Measurements from ENCODE around the gene DGKI.

Gene DGKI

GRCh38 chr7:137846827-137847567, at the start of gene DGKI:
DGKI (minus strand) TSS chr7:137846974.
- DNase-seq: peak; percentile 36

- DNase-seq: no peak
Observed at GRCh38 chr7:137895301-137896221, 48.8 kb upstream of the DGKI start.

- no peak for DNase-seq
Observed at GRCh38 chr7:137893143-137893742, 46.5 kb upstream of the DGKI start.

- DNase-seq: no peak
Observed at GRCh38 chr7:137891016-137891655, 44.4 kb upstream of the DGKI start.

- no peak for DNase-seq
Observed at GRCh38 chr7:137890449-137890921, 43.7 kb upstream of the DGKI start.

GRCh38 chr7:137888241-137888640, 41.5 kb upstream of the DGKI start:
- no peak for DNase-seq

- DNase-seq: peak; percentile 59
Observed at GRCh38 chr7:137886746-137887145, 40.0 kb upstream of the DGKI start.

- no peak for DNase-seq
Observed at GRCh38 chr7:137886281-137886680, 39.5 kb upstream of the DGKI start.

- no peak for DNase-seq
Observed at GRCh38 chr7:137885678-137886077, 38.9 kb upstream of the DGKI start.

GRCh38 chr7:137882806-137883205, 36.0 kb upstream of the DGKI start:
- peak; percentile 66 for DNase-seq

- peak; percentile 100 for DNase-seq
Observed at GRCh38 chr7:137882261-137882668, 35.5 kb upstream of the DGKI start.

GRCh38 chr7:137881607-137882260, 35.0 kb upstream of the DGKI start:
- no peak for DNase-seq

- DNase-seq: peak; percentile 79
Observed at GRCh38 chr7:137880432-137880831, 33.7 kb upstream of the DGKI start.

- DNase-seq: peak; percentile 30
Observed at GRCh38 chr7:137879357-137880158, 32.8 kb upstream of the DGKI start.

- DNase-seq: no peak
Observed at GRCh38 chr7:137878333-137878961, 31.7 kb upstream of the DGKI start.

GRCh38 chr7:137877027-137877675, 30.4 kb upstream of the DGKI start:
- no peak for DNase-seq

GRCh38 chr7:137875746-137876145, 29.0 kb upstream of the DGKI start:
- no peak for DNase-seq

- peak; percentile 97 for DNase-seq
Observed at GRCh38 chr7:137873979-137874777, 27.4 kb upstream of the DGKI start.

- DNase-seq: peak; percentile 92
Observed at GRCh38 chr7:137873524-137873923, 26.8 kb upstream of the DGKI start.
